ENCODE data around the gene ILF3.
"Not testable (repeated sequence)": the region's sequence is repeated elsewhere in the genome, so short reads cannot be mapped to it uniquely, and the experiment has no call there.

Gene ILF3

GRCh38 chr19:10675214-10675613 is 21.1 kb downstream of the ILF3 start:
- DNase-seq (ENCODE audit: low read depth in 2 of 2): not testable (repeated sequence)

- no peak for DNase-seq (ENCODE audit: low read depth in 2 of 2)
Measured at GRCh38 chr19:10677751-10678150, 23.6 kb downstream of the ILF3 start.

- DNase-seq (ENCODE audit: low read depth in 2 of 2): no peak
Measured at GRCh38 chr19:10678813-10679212, 24.7 kb downstream of the ILF3 start.

- DNase-seq (ENCODE audit: low read depth in 2 of 2): no peak
Measured at GRCh38 chr19:10679743-10680142, 25.6 kb downstream of the ILF3 start.

- DNase-seq (ENCODE audit: low read depth in 2 of 2): no peak
Measured at GRCh38 chr19:10680545-10681135, 26.5 kb downstream of the ILF3 start.

- no peak for DNase-seq (ENCODE audit: low read depth in 2 of 2)
Measured at GRCh38 chr19:10681658-10682057, 27.5 kb downstream of the ILF3 start.

- DNase-seq (ENCODE audit: low read depth in 2 of 2): no peak
Measured at GRCh38 chr19:10682397-10683063, 28.4 kb downstream of the ILF3 start.

- DNase-seq (ENCODE audit: low read depth in 2 of 2): no peak
Measured at GRCh38 chr19:10683064-10683426, 28.9 kb downstream of the ILF3 start.

- no peak for DNase-seq (ENCODE audit: low read depth in 2 of 2)
Measured at GRCh38 chr19:10683582-10683981, 29.4 kb downstream of the ILF3 start.

- no peak for DNase-seq (ENCODE audit: low read depth in 2 of 2)
Measured at GRCh38 chr19:10685210-10685609, 31.1 kb downstream of the ILF3 start.

- DNase-seq (ENCODE audit: low read depth in 2 of 2): no peak
Measured at GRCh38 chr19:10686193-10686592, 32.0 kb downstream of the ILF3 start.

- DNase-seq (ENCODE audit: low read depth in 2 of 2): no peak
Measured at GRCh38 chr19:10686661-10687517, 32.7 kb downstream of the ILF3 start.

GRCh38 chr19:10687518-10688288 is 33.6 kb downstream of the ILF3 start:
- DNase-seq (ENCODE audit: low read depth in 2 of 2): no peak

GRCh38 chr19:10688545-10689280 is 34.6 kb downstream of the ILF3 start:
- DNase-seq (ENCODE audit: low read depth in 2 of 2): no peak

GRCh38 chr19:10690341-10690781 is 36.2 kb downstream of the ILF3 start:
- DNase-seq (ENCODE audit: low read depth in 2 of 2): no peak

- no peak for DNase-seq (ENCODE audit: low read depth in 2 of 2)
Measured at GRCh38 chr19:10691178-10691881, 37.2 kb downstream of the ILF3 start.

- DNase-seq (ENCODE audit: low read depth in 2 of 2): no peak
Measured at GRCh38 chr19:10691883-10692282, 37.7 kb downstream of the ILF3 start.

GRCh38 chr19:10692673-10693264 is 38.6 kb downstream of the ILF3 start:
- DNase-seq (ENCODE audit: low read depth in 2 of 2): no peak

GRCh38 chr19:10694706-10695307 is 40.7 kb downstream of the ILF3 start:
- DNase-seq (ENCODE audit: low read depth in 2 of 2): no peak
